Astrocyte (in vitro differentiated cells and primary cell): ENCODE results near the gene RAB8B. TPM values are rescaled to one million over a fixed set of nuclear protein-coding genes. Genes with fewer than 3 reads are reported as not detected.

Source experiments
- DNase-seq: peaks from one replicate; pipeline ENCODE4 v3.0.0-alpha.2; 2010; ENCODE audit warnings: low read depth
- FAIRE-seq: peaks from 2 replicates; lab custom pipeline; 2011; peaks lifted over from hg19 to GRCh38; lab: Jason Lieb, UNC
- H2AFZ ChIP-seq: 2 replicates; pipeline ENCODE4 v1.6.0; 2012; ENCODE audit warnings: low read depth, low read length, inconsistent platforms
- H3K27ac ChIP-seq: 2 replicates; pipeline ENCODE4 v1.5.1; 2011; ENCODE audit warnings: low read depth, low read length, inconsistent platforms
- H3K27me3 ChIP-seq: 2 replicates; pipeline ENCODE4 v1.6.0; 2011; ENCODE audit warnings: low read length, inconsistent platforms; ENCODE audit not compliant: insufficient read depth
- H3K36me3 ChIP-seq: 2 replicates; pipeline ENCODE4 v1.5.1; 2011; ENCODE audit warnings: low read length, inconsistent platforms; ENCODE audit not compliant: insufficient read depth
- H3K4me1 ChIP-seq: 2 replicates; pipeline ENCODE4 v1.5.1; 2011; ENCODE audit warnings: low read length, inconsistent platforms; ENCODE audit not compliant: insufficient read depth
- H3K4me2 ChIP-seq: 2 replicates; pipeline ENCODE4 v1.6.0; 2012; ENCODE audit warnings: low read length, inconsistent platforms
- H3K4me3 ChIP-seq: 2 replicates; pipeline ENCODE4 v1.5.1; 2011; ENCODE audit warnings: low read depth, mild to moderate bottlenecking, low read length, inconsistent platforms; ENCODE audit not compliant: insufficient read depth
- H3K79me2 ChIP-seq: 2 replicates; pipeline ENCODE4 v1.6.0; 2012; ENCODE audit warnings: mild to moderate bottlenecking, low read length, inconsistent platforms; ENCODE audit not compliant: insufficient read depth
- H3K9ac ChIP-seq: 2 replicates; pipeline ENCODE4 v1.6.0; 2012; ENCODE audit warnings: mild to moderate bottlenecking, low read length, inconsistent platforms
- H3K9me3 ChIP-seq: 2 replicates; pipeline ENCODE4 v1.5.1; 2012; ENCODE audit warnings: low read depth, mild to moderate bottlenecking, low read length, inconsistent platforms; ENCODE audit not compliant: insufficient read depth
- H4K20me1 ChIP-seq: 2 replicates; pipeline ENCODE4 v1.6.0; 2012; ENCODE audit warnings: low read length, inconsistent platforms; ENCODE audit not compliant: insufficient read depth
- H3K27ac Mint-ChIP-seq: one replicate; pipeline ENCODE4 v1.8.0; 2021; ENCODE audit warnings: mild to moderate bottlenecking, mixed read lengths; ENCODE audit not compliant: unreplicated experiment
- H3K27me3 Mint-ChIP-seq: one replicate; pipeline ENCODE4 v1.8.0; 2021; ENCODE audit warnings: low read depth, mixed read lengths; ENCODE audit not compliant: unreplicated experiment
- H3K36me3 Mint-ChIP-seq: one replicate; pipeline ENCODE4 v1.8.0; 2021; ENCODE audit warnings: low read depth, mixed read lengths; ENCODE audit not compliant: unreplicated experiment
- H3K4me1 Mint-ChIP-seq: one replicate; pipeline ENCODE4 v1.8.0; 2021; ENCODE audit warnings: low read depth, mixed read lengths; ENCODE audit not compliant: unreplicated experiment
- H3K4me3 Mint-ChIP-seq: one replicate; pipeline ENCODE4 v1.8.0; 2021; ENCODE audit warnings: mild to moderate bottlenecking, moderate library complexity, mixed read lengths; ENCODE audit not compliant: unreplicated experiment
- H3K9me3 Mint-ChIP-seq: one replicate; pipeline ENCODE4 v1.8.0; 2021; ENCODE audit warnings: mild to moderate bottlenecking, mixed read lengths; ENCODE audit not compliant: unreplicated experiment
- CTCF ChIP-seq: IDR thresholded peaks from 2 replicates; pipeline ENCODE4 v1.5.1; 2011; ENCODE audit warnings: low read depth, mild to moderate bottlenecking, inconsistent platforms, low read length, moderate library complexity; ENCODE audit not compliant: insufficient read depth
- EZH2 ChIP-seq: IDR thresholded peaks from 2 replicates; pipeline ENCODE4 v1.6.1; 2012; ENCODE audit warnings: mild to moderate bottlenecking, low read length, inconsistent platforms; ENCODE audit not compliant: insufficient read depth
- total RNA-seq: library from RNA; stranded (reverse); gene quantifications from 2 replicates; pipeline ENCODE4 v1.2.1, GENCODE V29; 2021

The RAB8B gene
- total RNA-seq, 1 donor from 2014 or later: 49.3 TPM

GRCh38 chr15:63194880-63195568 is 5.6 kb downstream of the RAB8B start:
- H3K9me3 ChIP-seq: no peaks in the 10 kb centered on the region
- H3K4me1 ChIP-seq: peaks cover 22% of the 10 kb centered on the region
- no peak overlapping the region for H3K4me3 ChIP-seq
- Mint-ChIP-seq H3K27me3 (no peaks in the 10 kb centered on the region), H3K4me1 (peaks cover 58% of the 10 kb centered on the region), H3K27ac (no peak overlapping the region), H3K9me3 (no peaks in the 10 kb centered on the region), H3K4me3 (no peak overlapping the region), H3K36me3 (no peaks in the 10 kb centered on the region)
- H3K9ac ChIP-seq: no peak overlapping the region
- H3K27me3 ChIP-seq: no peaks in the 10 kb centered on the region
- DNase-seq (no peak), FAIRE-seq (no peak)
- H2AFZ ChIP-seq: no peak overlapping the region
- H3K4me2 ChIP-seq: no peak overlapping the region
- peaks cover 29% of the 10 kb centered on the region for H4K20me1 ChIP-seq
- H3K36me3 ChIP-seq: peaks cover 2% of the 10 kb centered on the region
- no peak overlapping the region for H3K27ac ChIP-seq
- TF ChIP-seq EZH2: no peak
- no peak for TF ChIP-seq CTCF
- peaks cover 92% of the 10 kb centered on the region for H3K79me2 ChIP-seq

DNA sequence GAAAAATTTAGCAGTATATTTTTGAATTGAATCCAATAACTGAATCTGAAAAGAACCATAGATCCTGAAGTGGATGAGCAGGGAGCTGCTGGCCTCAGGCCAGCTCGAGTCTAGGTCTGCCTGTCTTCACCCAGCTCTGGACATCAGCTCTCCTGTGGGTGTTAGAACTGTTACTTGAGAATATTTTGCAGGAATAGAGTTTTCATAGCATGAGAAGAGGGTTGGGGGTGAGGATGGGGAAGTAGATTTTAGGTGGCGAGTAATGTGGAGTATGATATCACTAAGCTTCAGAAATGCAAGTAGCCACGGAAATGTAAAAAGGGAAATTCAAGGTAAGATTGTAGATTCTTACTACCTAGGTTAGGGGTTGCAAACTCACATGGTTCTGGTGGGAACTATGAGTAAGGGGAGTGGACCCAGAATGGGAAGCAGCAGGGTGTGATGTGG is 6.2 kb downstream of the RAB8B start:
- no peak for TF ChIP-seq CTCF
- no peak for TF ChIP-seq EZH2
- Histone ChIP-seq H4K20me1 (peaks cover 29% of the 10 kb centered on the region), H3K4me1 (peaks cover 17% of the 10 kb centered on the region), H3K79me2 (peaks cover 92% of the 10 kb centered on the region), H3K27ac (no peak overlapping the region), H2AFZ (no peak overlapping the region), H3K9me3 (no peaks in the 10 kb centered on the region), H3K9ac (no peak overlapping the region), H3K36me3 (peaks cover 2% of the 10 kb centered on the region), H3K27me3 (no peaks in the 10 kb centered on the region), H3K4me2 (no peak overlapping the region), H3K4me3 (no peak overlapping the region)
- Mint-ChIP-seq H3K4me3 (no peak overlapping the region), H3K27ac (no peak overlapping the region), H3K36me3 (no peaks in the 10 kb centered on the region), H3K9me3 (no peaks in the 10 kb centered on the region), H3K27me3 (no peaks in the 10 kb centered on the region), H3K4me1 (peaks cover 58% of the 10 kb centered on the region)
- FAIRE-seq (no peak), DNase-seq (no peak)

DNA sequence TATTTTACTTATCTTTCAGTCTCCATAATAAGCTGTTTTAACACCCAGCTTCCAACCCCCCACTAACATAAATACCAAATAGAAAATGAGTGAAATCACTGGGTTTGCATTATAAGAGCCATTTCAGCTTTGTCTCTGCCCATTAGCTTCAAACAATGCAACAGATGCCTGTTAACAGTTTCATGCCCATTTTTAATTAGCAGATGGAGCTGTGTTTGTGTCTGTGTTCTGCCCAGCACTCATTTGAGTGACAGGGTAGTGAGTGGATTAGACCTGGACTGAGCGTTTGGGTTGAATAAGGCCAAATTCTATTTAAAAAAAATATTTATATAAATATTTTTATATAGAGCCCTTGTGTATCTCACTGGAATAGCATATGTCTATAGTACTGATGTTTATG is 7.4 kb downstream of the RAB8B start:
- Histone ChIP-seq H4K20me1 (peaks cover 23% of the 10 kb centered on the region), H3K79me2 (peaks cover 91% of the 10 kb centered on the region), H2AFZ (no peak overlapping the region), H3K4me3 (no peak overlapping the region), H3K27me3 (no peaks in the 10 kb centered on the region), H3K36me3 (peaks cover 2% of the 10 kb centered on the region), H3K9me3 (no peaks in the 10 kb centered on the region), H3K27ac (no peak overlapping the region), H3K9ac (no peak overlapping the region), H3K4me1 (peaks cover 9% of the 10 kb centered on the region), H3K4me2 (no peak overlapping the region)
- DNase-seq: no peak
- Mint-ChIP-seq H3K4me3 (no peak overlapping the region), H3K36me3 (no peaks in the 10 kb centered on the region), H3K4me1 (peaks cover 56% of the 10 kb centered on the region), H3K27me3 (no peaks in the 10 kb centered on the region), H3K27ac (no peak overlapping the region), H3K9me3 (no peaks in the 10 kb centered on the region)
- no peak for TF ChIP-seq CTCF
- no peak for TF ChIP-seq EZH2
- FAIRE-seq: no peak
